Measurements from ENCODE around the gene ZFP62. TPM values are rescaled to one million over a fixed set of nuclear protein-coding genes. Genes with fewer than 3 reads are reported as not detected.

ZFP62 gene
- total and polyA plus RNA-seq, 2 of the 8 experiments (the other 6 are each of a cell fraction or from before 2014, with no cell fraction given) = 9.3 to 38.5 TPM

- TF ChIP-seq CHD7 (IDR thresholded peaks at IDR 0.05; ENCODE audit: insufficient replicate concordance, low read length) = no peak
- TF ChIP-seq POU5F1 (IDR thresholded peaks at IDR 0.05; ENCODE audit: low read depth, low read length) = no peak
- TF ChIP-seq JUND (IDR thresholded peaks at IDR 0.05; ENCODE audit: low read length) = no peak
Measured at GRCh38 chr5:180849827-180850226, 11.2 kb downstream of the ZFP62 start (continued).

All from H1 (cell line).